Adipocyte (in vitro differentiated cells): ENCODE measurements around the gene DUSP3.

Source experiments
- DNase-seq: peaks from one replicate; pipeline ENCODE4 v3.0.0-alpha.2; 2015; ENCODE audit warnings: low read depth
- H3K27me3 ChIP-seq: replicated peaks from 2 replicates; pipeline ENCODE4 v1.7.0; 2013; ENCODE audit warnings: mild to moderate bottlenecking, low read length, moderate library complexity; ENCODE audit not compliant: control insufficient read depth, insufficient read depth
- H3K36me3 ChIP-seq: 2 replicates; pipeline ENCODE4 v1.7.0; 2013; ENCODE audit warnings: low read length, mild to moderate bottlenecking, moderate library complexity; ENCODE audit not compliant: control insufficient read depth, insufficient read depth, severe bottlenecking
- H3K4me1 ChIP-seq: 2 replicates; pipeline ENCODE4 v1.7.0; 2013; ENCODE audit warnings: mild to moderate bottlenecking, low read length, moderate library complexity; ENCODE audit not compliant: control insufficient read depth, insufficient read depth
- H3K4me3 ChIP-seq: 2 replicates; pipeline ENCODE4 v1.7.0; 2013; ENCODE audit warnings: mild to moderate bottlenecking, low read length, moderate library complexity
- H3K9ac ChIP-seq: 2 replicates; pipeline ENCODE4 v1.7.0; 2013; ENCODE audit warnings: mild to moderate bottlenecking, low read length, moderate library complexity
- H3K9me3 ChIP-seq: 2 replicates; pipeline ENCODE4 v1.7.0; 2013; ENCODE audit warnings: mild to moderate bottlenecking, low read length, moderate library complexity; ENCODE audit not compliant: control insufficient read depth

Gene DUSP3

GRCh38 chr17:43778337-43779144, at the start of gene DUSP3:
DUSP3 (minus strand) TSS chr17:43778977; CDS start chr17:43778924, 53 bp downstream.
- Histone ChIP-seq H3K4me3 (peak within 1 kb of the TSS; percentile 87), H3K27me3 (no peaks in the 10 kb centered on the region), H3K9ac (peak within 1 kb of the TSS; percentile 91), H3K9me3 (no peaks in the 10 kb centered on the region), H3K36me3 (peaks cover 13% of the 10 kb centered on the region), H3K4me1 (peaks cover 6% of the 10 kb centered on the region)
- DNase-seq = peak; percentile 98

- no peaks in the 10 kb centered on the region for H3K27me3 ChIP-seq
- DNase-seq = no peak
- peaks cover 17% of the 10 kb centered on the region for H3K4me1 ChIP-seq
These were observed 48.8 kb upstream of the DUSP3 start for GRCh38 chr17:43827596-43827995.

GRCh38 chr17:43826206-43826605, 47.4 kb upstream of the DUSP3 start:
- Histone ChIP-seq H3K4me1 (peaks cover 8% of the 10 kb centered on the region), H3K9ac (no peak overlapping the region), H3K9me3 (no peaks in the 10 kb centered on the region), H3K4me3 (no peak overlapping the region), H3K27me3 (no peaks in the 10 kb centered on the region), H3K36me3 (peaks cover 62% of the 10 kb centered on the region)
- no peak for DNase-seq

More at GRCh38 chr17:43827596-43827995, 48.8 kb upstream of the DUSP3 start:
- H3K4me3 ChIP-seq = no peak overlapping the region
- peaks cover 55% of the 10 kb centered on the region for H3K36me3 ChIP-seq
- H3K9me3 ChIP-seq = no peaks in the 10 kb centered on the region
- no peak overlapping the region for H3K9ac ChIP-seq

- no peaks in the 10 kb centered on the region for H3K27me3 ChIP-seq
- peaks cover 8% of the 10 kb centered on the region for H3K4me1 ChIP-seq
- no peaks in the 10 kb centered on the region for H3K9me3 ChIP-seq
- no peak overlapping the region for H3K4me3 ChIP-seq
- DNase-seq = no peak
- no peak overlapping the region for H3K9ac ChIP-seq
- H3K36me3 ChIP-seq = peaks cover 56% of the 10 kb centered on the region
These were observed 46.8 kb upstream of the DUSP3 start for GRCh38 chr17:43825567-43825966.

- no peaks in the 10 kb centered on the region for H3K27me3 ChIP-seq
- H3K36me3 ChIP-seq = peaks cover 49% of the 10 kb centered on the region
- H3K9me3 ChIP-seq = no peaks in the 10 kb centered on the region
- DNase-seq = no peak
- H3K4me1 ChIP-seq = peaks cover 8% of the 10 kb centered on the region
- H3K4me3 ChIP-seq = no peak overlapping the region
- no peak overlapping the region for H3K9ac ChIP-seq
These were observed 44.7 kb upstream of the DUSP3 start for GRCh38 chr17:43823350-43824084.

- no peaks in the 10 kb centered on the region for H3K27me3 ChIP-seq
- H3K9me3 ChIP-seq = no peaks in the 10 kb centered on the region
- peaks cover 41% of the 10 kb centered on the region for H3K36me3 ChIP-seq
- peaks cover 8% of the 10 kb centered on the region for H3K4me1 ChIP-seq
- H3K4me3 ChIP-seq = no peak overlapping the region
- no peak for DNase-seq
- H3K9ac ChIP-seq = no peak overlapping the region
These were observed 43.9 kb upstream of the DUSP3 start for GRCh38 chr17:43822570-43823190.

GRCh38 chr17:43820759-43821158, 42.0 kb upstream of the DUSP3 start:
- peaks cover 41% of the 10 kb centered on the region for H3K36me3 ChIP-seq

GRCh38 chr17:43818966-43819365, 40.2 kb upstream of the DUSP3 start:
- Histone ChIP-seq H3K9me3 (no peaks in the 10 kb centered on the region), H3K9ac (no peak overlapping the region), H3K4me1 (peaks cover 22% of the 10 kb centered on the region), H3K27me3 (no peaks in the 10 kb centered on the region), H3K4me3 (no peak overlapping the region), H3K36me3 (peaks cover 34% of the 10 kb centered on the region)
- DNase-seq = no peak

More at GRCh38 chr17:43820759-43821158, 42.0 kb upstream of the DUSP3 start:
- Histone ChIP-seq H3K27me3 (no peaks in the 10 kb centered on the region), H3K4me3 (no peak overlapping the region), H3K9ac (no peak overlapping the region), H3K4me1 (peaks cover 8% of the 10 kb centered on the region), H3K9me3 (no peaks in the 10 kb centered on the region)
- no peak for DNase-seq

- Histone ChIP-seq H3K36me3 (peaks cover 45% of the 10 kb centered on the region), H3K9ac (no peak overlapping the region), H3K4me3 (no peak overlapping the region), H3K27me3 (no peaks in the 10 kb centered on the region), H3K4me1 (peaks cover 21% of the 10 kb centered on the region), H3K9me3 (no peaks in the 10 kb centered on the region)
- no peak for DNase-seq
These were observed 39.0 kb upstream of the DUSP3 start for GRCh38 chr17:43817826-43818225.

GRCh38 chr17:43816336-43817320, 37.9 kb upstream of the DUSP3 start:
- H3K9ac ChIP-seq = no peak overlapping the region
- H3K4me1 ChIP-seq = peaks cover 21% of the 10 kb centered on the region
- no peaks in the 10 kb centered on the region for H3K27me3 ChIP-seq
- H3K4me3 ChIP-seq = no peak overlapping the region
- peaks cover 49% of the 10 kb centered on the region for H3K36me3 ChIP-seq
- H3K9me3 ChIP-seq = no peaks in the 10 kb centered on the region
- DNase-seq = no peak
